CD4-positive, alpha-beta memory T cell (primary cell): ENCODE measurements around the gene BTNL9. TPM values are rescaled to one million over a fixed set of nuclear protein-coding genes. Genes with fewer than 3 reads are reported as not detected.
A peak's percentile ranks its signal among the peaks of the same experiment; 100 is the strongest.
"Not testable (repeated sequence)": the region's sequence is repeated elsewhere in the genome, so short reads cannot be mapped to it uniquely, and the experiment has no call there.

Experiments used
- CTCF ChIA-PET: fragments of 350-600 bp; sonication (Branson Sonifier 250); formaldehyde crosslinking; loops from one replicate; lab custom pipeline; 2021; ENCODE audit warnings: inconsistent platforms; ENCODE audit not compliant: partially characterized antibody; lab: Charles Lee
- POLR2A ChIA-PET: fragments of 350-600 bp; sonication (Branson Sonifier 250); formaldehyde crosslinking; loops from one replicate; lab custom pipeline; 2021; ENCODE audit not compliant: partially characterized antibody; lab: Charles Lee
- DNase-seq, 5 donors: peaks; one replicate each; pipeline versions ENCODE4 v3.0.0 to v3.0.0-alpha.2; 2020 to 2022; ENCODE audit warnings: mixed read lengths in 1 of 5
- H3K27ac ChIP-seq: one replicate; pipeline ENCODE4 v1.7.0; 2013; ENCODE audit warnings: low read depth, low read length
- H3K27me3 ChIP-seq: 2 replicates; pipeline ENCODE4 v1.7.0; 2013; ENCODE audit warnings: mild to moderate bottlenecking, low read length, moderate library complexity; ENCODE audit not compliant: insufficient read depth
- H3K36me3 ChIP-seq: 2 replicates; pipeline ENCODE4 v1.7.0; 2013; ENCODE audit warnings: mild to moderate bottlenecking, low read length, moderate library complexity; ENCODE audit not compliant: insufficient read depth
- H3K4me1 ChIP-seq: 2 replicates; pipeline ENCODE4 v1.7.0; 2013; ENCODE audit warnings: mild to moderate bottlenecking, low read length, moderate library complexity; ENCODE audit not compliant: insufficient read depth
- H3K4me3 ChIP-seq, 2 donors: one replicate each; pipeline ENCODE4 v1.7.0; 2013; ENCODE audit warnings: low read length in 2 of 2, mild to moderate bottlenecking in 1 of 2
- H3K9me3 ChIP-seq, 2 donors: one replicate each; pipeline ENCODE4 v1.7.0; 2013; ENCODE audit warnings: low read length in 2 of 2, control low read depth in 1 of 2; ENCODE audit not compliant: control insufficient read depth in 1 of 2
- H3K27ac Mint-ChIP-seq, 7 donors: one replicate each; pipeline ENCODE4 v1.8.0; 2020 to 2021; ENCODE audit warnings: mixed read lengths in 7 of 7, mild to moderate bottlenecking in 6 of 7, inconsistent platforms in 3 of 7, moderate library complexity in 3 of 7
- H3K27me3 Mint-ChIP-seq, 2 donors: one replicate each; pipeline ENCODE4 v1.8.0; 2020 to 2021; ENCODE audit warnings: mixed read lengths in 2 of 2
- H3K36me3 Mint-ChIP-seq, 2 donors: one replicate each; pipeline ENCODE4 v1.8.0; 2020 to 2021; ENCODE audit warnings: mixed read lengths in 2 of 2, inconsistent platforms in 1 of 2, mild to moderate bottlenecking in 1 of 2
- H3K4me1 Mint-ChIP-seq, 4 donors: one replicate each; pipeline ENCODE4 v1.8.0; 2020 to 2021; ENCODE audit warnings: mixed read lengths in 4 of 4, mild to moderate bottlenecking in 1 of 4
- H3K4me3 Mint-ChIP-seq, 8 donors: one replicate each; pipeline ENCODE4 v1.8.0; 2020 to 2021; ENCODE audit warnings: mixed read lengths in 8 of 8, mild to moderate bottlenecking in 7 of 8, moderate library complexity in 6 of 8, inconsistent platforms in 3 of 8
- H3K9me3 Mint-ChIP-seq, 8 donors: one replicate each; pipeline ENCODE4 v1.8.0; 2020 to 2021; ENCODE audit warnings: mixed read lengths in 8 of 8, mild to moderate bottlenecking in 5 of 8, inconsistent platforms in 3 of 8, moderate library complexity in 1 of 8
- intact Hi-C: fragments of 100-400 bp; cut with micrococcal nuclease; formaldehyde crosslinking; loops from one replicate; pipeline ENCODE4 v1.15.1; 2023
- polyA plus RNA-seq, 2 donors: library from polyadenylated mRNA; unstranded; fragments of 300-500 nt; fragmentation: Illumina TruSeq; gene quantifications; one replicate each; pipeline ENCODE4 v1.2.3, GENCODE V29; 2021
- total RNA-seq, 2 experiments: library from RNA; stranded (reverse); gene quantifications; one replicate each; pipeline ENCODE4 v1.2.3, GENCODE V29; 2021

BTNL9 gene
- total RNA-seq (not detected), polyA plus RNA-seq (not detected)

DNA sequence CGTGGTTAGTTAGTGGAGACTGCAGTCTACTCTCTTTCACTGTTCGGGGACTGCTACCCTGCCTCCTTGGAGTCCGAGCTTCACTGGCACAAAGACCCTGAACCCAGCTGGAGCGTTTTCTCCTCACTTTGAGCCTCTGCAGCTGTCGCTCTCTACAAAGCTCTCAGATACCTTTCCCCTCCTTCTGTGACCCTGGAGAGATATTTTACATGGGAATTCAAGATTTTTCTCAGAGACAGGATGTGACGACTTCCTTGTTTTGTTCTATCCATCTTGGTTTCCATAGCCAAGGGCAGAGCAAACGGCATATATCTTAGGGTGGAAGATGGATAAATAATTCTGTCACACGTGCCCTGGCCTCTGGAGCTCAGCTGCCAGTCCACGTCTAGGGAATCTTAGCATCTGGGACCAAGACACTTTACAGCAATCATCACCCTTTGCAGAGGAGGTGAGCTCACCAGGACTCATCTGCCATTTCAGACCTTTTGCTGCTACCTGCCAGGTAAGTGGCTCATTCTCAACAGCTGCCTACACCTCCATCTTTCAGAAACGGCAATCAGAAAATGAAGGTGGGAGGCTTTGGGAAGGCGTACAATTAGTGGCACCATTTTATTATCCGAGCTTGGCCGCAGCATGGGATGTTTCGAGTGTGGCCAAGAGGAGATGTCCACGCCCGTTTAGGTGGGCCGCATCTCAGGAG, at the start of gene BTNL9:
BTNL9 (plus strand) TSS at position 336 of the 700 bp plus-strand sequence. CDS start 5,224 bp downstream, outside the sequence.
- DNase-seq: no peak
- intact Hi-C loops: no loop called here
- POLR2A ChIA-PET: no interaction called here
- Histone ChIP-seq H3K4me1 (no peaks in the 10 kb centered on the region), H3K27ac (no peak within 1 kb of the TSS), H3K9me3 (no peaks in the 10 kb centered on the region), H3K36me3 (no peaks in the 10 kb centered on the region), H3K4me3 (no peak within 1 kb of the TSS), H3K27me3 (peaks cover 6% of the 10 kb centered on the region)
- H3K36me3 Mint-ChIP-seq: no peaks in the 10 kb centered on the region
- no peak within 1 kb of the TSS for H3K4me3 Mint-ChIP-seq
- peaks cover 37 to 43% of the 10 kb centered on the region in 2 donors for H3K27me3 Mint-ChIP-seq
- CTCF ChIA-PET: interaction anchor here (1.1 kb wide), 1 partner anchor 9 kb away, joined by 3 read pairs; no protein-coding TSS in a partner anchor
- H3K27ac Mint-ChIP-seq: peak within 1 kb of the TSS in 1 of 7 donors; percentile 30
- H3K9me3 Mint-ChIP-seq: no peaks in the 10 kb centered on the region
- no peaks in the 10 kb centered on the region for H3K4me1 Mint-ChIP-seq

DNA sequence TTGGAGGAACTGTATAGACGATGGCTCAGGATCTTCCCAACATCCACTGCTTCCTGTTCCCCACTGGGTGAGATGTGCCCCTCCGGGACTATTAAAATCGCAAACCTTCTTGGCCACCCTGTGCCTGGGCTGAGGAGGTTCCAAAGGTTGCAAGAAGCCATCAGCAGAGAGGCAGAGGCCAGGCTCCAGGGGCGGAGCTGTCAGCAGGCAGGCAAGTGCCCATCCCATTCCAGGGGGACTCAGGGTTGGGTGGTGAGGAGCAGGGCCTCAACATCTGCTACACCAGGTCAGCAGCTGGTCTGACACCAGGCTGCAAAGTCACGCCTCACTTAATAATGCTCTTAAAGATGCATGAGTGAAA, 49.2 kb upstream of the BTNL9 start:
- ChIA-PET CTCF (no interaction called here), POLR2A (no interaction called here)
- H3K27me3 Mint-ChIP-seq: peaks cover 11 to 36% of the 10 kb centered on the region in 2 donors
- no peak overlapping the region for H3K4me3 Mint-ChIP-seq
- H3K9me3 Mint-ChIP-seq: peaks cover 0 to 20% (median 9%) of the 10 kb centered on the region in 8 donors
- intact Hi-C loops: no loop called here
- H3K4me1 Mint-ChIP-seq: no peaks in the 10 kb centered on the region
- H3K9me3 ChIP-seq: no peaks in the 10 kb centered on the region
- no peak overlapping the region for H3K27ac Mint-ChIP-seq
- DNase-seq: no peak
- no peak overlapping the region for H3K4me3 ChIP-seq
- no peaks in the 10 kb centered on the region for H3K27me3 ChIP-seq
- H3K4me1 ChIP-seq: no peaks in the 10 kb centered on the region
- no peak overlapping the region for H3K27ac ChIP-seq
- H3K36me3 Mint-ChIP-seq: peaks cover 0 to 1% of the 10 kb centered on the region in 2 donors
- no peaks in the 10 kb centered on the region for H3K36me3 ChIP-seq

DNA sequence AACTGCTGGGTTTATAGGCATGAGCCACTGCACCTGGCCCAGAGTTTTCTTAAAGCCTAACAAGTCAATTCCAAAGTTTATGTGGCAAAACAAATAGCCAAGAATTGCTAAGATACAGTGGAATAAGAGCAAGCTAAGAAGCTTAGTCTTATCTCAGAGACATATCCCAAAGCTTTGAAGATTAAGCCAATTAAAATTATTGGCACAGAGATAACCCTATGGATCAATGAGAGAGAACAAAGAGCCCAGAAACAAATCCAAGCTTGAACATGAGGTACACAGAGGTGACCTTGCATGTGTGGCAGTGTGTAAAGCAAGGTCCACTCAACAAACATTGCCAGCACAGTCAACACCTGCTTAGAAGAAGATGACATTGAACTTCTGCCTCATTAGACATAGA, 38.1 kb upstream of the BTNL9 start:
- DNase-seq: no peak
- ChIA-PET POLR2A (no interaction called here), CTCF (no interaction called here)
- Mint-ChIP-seq H3K27ac (no peak overlapping the region), H3K27me3 (peaks cover 8 to 18% of the 10 kb centered on the region in 2 donors), H3K4me1 (no peaks in the 10 kb centered on the region), H3K9me3 (no peaks in the 10 kb centered on the region), H3K36me3 (no peaks in the 10 kb centered on the region), H3K4me3 (no peak overlapping the region)
- intact Hi-C loops: no loop called here
- Histone ChIP-seq H3K9me3 (no peaks in the 10 kb centered on the region), H3K4me3 (no peak overlapping the region), H3K27me3 (no peaks in the 10 kb centered on the region), H3K36me3 (no peaks in the 10 kb centered on the region), H3K4me1 (no peaks in the 10 kb centered on the region), H3K27ac (no peak overlapping the region)

DNA sequence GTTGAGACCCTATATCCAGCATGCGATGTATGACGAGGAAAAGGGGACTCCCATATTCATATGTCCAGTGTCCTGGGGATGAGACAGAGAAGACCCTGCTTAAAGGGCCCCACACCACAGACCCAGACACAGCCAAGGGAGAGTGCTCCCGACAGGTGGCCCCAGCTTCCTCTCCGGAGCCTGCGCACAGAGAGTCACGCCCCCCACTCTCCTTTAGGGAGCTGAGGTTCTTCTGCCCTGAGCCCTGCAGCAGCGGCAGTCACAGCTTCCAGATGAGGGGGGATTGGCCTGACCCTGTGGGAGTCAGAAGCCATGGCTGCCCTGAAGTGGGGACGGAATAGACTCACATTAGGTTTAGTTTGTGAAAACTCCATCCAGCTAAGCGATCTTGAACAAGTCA, 34.3 kb upstream of the BTNL9 start:
- H3K36me3 ChIP-seq: no peaks in the 10 kb centered on the region
- Mint-ChIP-seq H3K27me3 (peaks cover 9 to 17% of the 10 kb centered on the region in 2 donors), H3K36me3 (no peaks in the 10 kb centered on the region), H3K9me3 (no peaks in the 10 kb centered on the region), H3K4me1 (no peaks in the 10 kb centered on the region), H3K4me3 (no peak overlapping the region), H3K27ac (no peak overlapping the region)
- ChIA-PET CTCF (no interaction called here), POLR2A (no interaction called here)
- intact Hi-C loops: no loop called here
- H3K27ac ChIP-seq: no peak overlapping the region
- H3K4me1 ChIP-seq: no peaks in the 10 kb centered on the region
- H3K9me3 ChIP-seq: no peaks in the 10 kb centered on the region
- no peaks in the 10 kb centered on the region for H3K27me3 ChIP-seq
- no peak overlapping the region for H3K4me3 ChIP-seq
- no peak for DNase-seq

DNA sequence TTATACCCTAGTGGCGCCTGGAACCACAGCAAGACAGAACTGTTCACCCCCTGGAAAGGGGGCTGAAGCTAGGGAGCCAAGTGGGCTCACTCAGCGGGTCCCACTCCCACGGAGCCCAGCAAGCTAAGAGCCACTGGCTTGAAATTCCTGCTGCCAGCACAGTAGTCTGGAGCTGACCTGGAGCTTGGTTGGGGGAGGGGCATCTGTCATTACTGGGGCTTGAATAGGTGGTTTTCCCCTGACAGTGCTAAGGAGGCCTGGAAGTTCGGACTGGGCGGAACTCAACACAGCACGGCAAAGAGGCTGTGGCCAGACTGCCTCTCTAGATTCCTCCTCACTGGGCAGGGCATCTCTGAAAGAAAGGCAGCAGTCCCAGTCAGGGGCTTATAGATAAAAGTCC, 31.9 kb upstream of the BTNL9 start:
- intact Hi-C loops: no loop called here
- DNase-seq: no peak
- Histone ChIP-seq H3K4me3 (no peak overlapping the region), H3K27me3 (no peaks in the 10 kb centered on the region), H3K9me3 (no peaks in the 10 kb centered on the region), H3K36me3 (no peaks in the 10 kb centered on the region), H3K27ac (no peak overlapping the region), H3K4me1 (no peaks in the 10 kb centered on the region)
- no peaks in the 10 kb centered on the region for H3K4me1 Mint-ChIP-seq
- POLR2A ChIA-PET: no interaction called here
- no peaks in the 10 kb centered on the region for H3K36me3 Mint-ChIP-seq
- peaks cover 9 to 28% of the 10 kb centered on the region in 2 donors for H3K27me3 Mint-ChIP-seq
- H3K4me3 Mint-ChIP-seq: no peak overlapping the region
- CTCF ChIA-PET: no interaction called here
- no peaks in the 10 kb centered on the region for H3K9me3 Mint-ChIP-seq
- H3K27ac Mint-ChIP-seq: no peak overlapping the region

DNA sequence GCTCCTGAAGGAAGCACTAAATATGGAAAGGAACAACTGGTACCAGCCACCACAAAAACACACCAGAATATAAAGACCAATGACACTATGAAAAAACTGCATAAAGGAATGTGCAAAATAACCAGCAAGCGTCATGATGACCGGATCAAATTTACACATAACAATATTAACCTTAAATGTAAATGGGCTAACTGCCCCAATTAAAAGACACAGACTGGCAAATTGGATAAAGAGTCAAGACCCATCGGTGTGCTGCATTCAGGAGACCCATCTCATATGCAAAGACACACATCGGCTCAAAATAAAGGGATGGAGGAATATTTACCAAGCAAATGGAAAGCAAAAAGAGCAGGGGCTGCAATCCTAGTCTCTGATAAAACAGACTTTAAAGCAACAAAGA, 30.0 kb upstream of the BTNL9 start:
- H3K4me3 Mint-ChIP-seq, intact Hi-C loops, CTCF ChIA-PET, H3K36me3 Mint-ChIP-seq, H3K27ac Mint-ChIP-seq, H3K9me3 ChIP-seq, H3K27me3 ChIP-seq, POLR2A ChIA-PET, H3K27ac ChIP-seq, DNase-seq, H3K9me3 Mint-ChIP-seq, H3K36me3 ChIP-seq, H3K4me1 Mint-ChIP-seq, H3K4me1 ChIP-seq, H3K4me3 ChIP-seq: not testable (repeated sequence)
- H3K27me3 Mint-ChIP-seq: peaks cover 9 to 26% of the 10 kb centered on the region in 2 donors

DNA sequence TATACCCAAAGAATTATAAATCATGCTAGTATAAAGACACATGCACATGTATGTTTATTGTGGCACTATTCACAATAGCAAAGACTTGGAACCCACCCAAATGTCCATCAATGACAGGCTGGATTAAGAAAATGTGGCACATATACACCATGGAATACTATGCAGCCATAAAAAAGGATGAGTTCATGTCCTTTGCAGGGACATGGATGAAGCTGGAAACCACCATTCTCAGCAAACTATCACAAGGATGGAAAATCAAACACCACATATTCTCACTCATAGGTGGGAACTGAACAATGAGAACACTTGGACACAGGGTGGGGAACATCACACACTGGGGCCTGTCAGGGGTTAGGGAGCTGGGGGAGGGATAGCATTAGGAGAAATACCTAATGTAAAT, 25.4 kb upstream of the BTNL9 start:
- H3K4me3 ChIP-seq, POLR2A ChIA-PET, CTCF ChIA-PET, H3K4me1 Mint-ChIP-seq, H3K4me3 Mint-ChIP-seq, H3K9me3 ChIP-seq, H3K27ac ChIP-seq, H3K36me3 Mint-ChIP-seq, H3K27ac Mint-ChIP-seq, H3K36me3 ChIP-seq, DNase-seq, H3K4me1 ChIP-seq, intact Hi-C loops, H3K9me3 Mint-ChIP-seq, H3K27me3 ChIP-seq: not testable (repeated sequence)
- H3K27me3 Mint-ChIP-seq: peaks cover 9 to 26% of the 10 kb centered on the region in 2 donors
